IMR-90 (cell line): ENCODE measurements around the gene NTM.
"Not testable (repeated sequence)": the region's sequence is repeated elsewhere in the genome, so short reads cannot be mapped to it uniquely, and the experiment has no call there.

ENCODE experiments used
- CTCF ChIP-seq: conservative IDR thresholded peaks from 2 replicates; pipeline ENCODE4 v1.5.1; 2012; ENCODE audit warnings: mild to moderate bottlenecking, low read depth, low read length, improper control_type of control experiment
- MAFK ChIP-seq: IDR thresholded peaks from 2 replicates; pipeline ENCODE4 v1.6.1; 2012; ENCODE audit warnings: low read depth, low read length, improper control_type of control experiment
- MAZ ChIP-seq: IDR thresholded peaks from 2 replicates; pipeline ENCODE4 v1.6.1; 2012; ENCODE audit warnings: low read depth, mild to moderate bottlenecking, low read length, improper control_type of control experiment, moderate library complexity, borderline replicate concordance
- MXI1 ChIP-seq: IDR thresholded peaks from 2 replicates; pipeline ENCODE4 v1.6.1; 2012; ENCODE audit warnings: low read depth, mild to moderate bottlenecking, low read length, moderate library complexity, borderline replicate concordance
- POLR2A ChIP-seq: IDR thresholded peaks from 2 replicates; pipeline ENCODE4 v1.6.1; 2012; ENCODE audit warnings: mild to moderate bottlenecking, low read depth, low read length
- RCOR1 ChIP-seq: IDR thresholded peaks from 2 replicates; pipeline ENCODE4 v1.6.1; 2012; ENCODE audit warnings: mild to moderate bottlenecking, low read length, improper control_type of control experiment; ENCODE audit not compliant: insufficient replicate concordance
- RFX5 ChIP-seq: IDR thresholded peaks from 2 replicates; pipeline ENCODE4 v1.8.0; 2012; ENCODE audit warnings: low read depth, mild to moderate bottlenecking, low read length, moderate library complexity
- SMC3 ChIP-seq: fragments of 150-350 bp; IDR thresholded peaks from 2 replicates; pipeline ENCODE4 v1.6.1; 2016; ENCODE audit warnings: low read depth, mild to moderate bottlenecking, antibody characterized with exemption, low read length, moderate library complexity

DNA sequence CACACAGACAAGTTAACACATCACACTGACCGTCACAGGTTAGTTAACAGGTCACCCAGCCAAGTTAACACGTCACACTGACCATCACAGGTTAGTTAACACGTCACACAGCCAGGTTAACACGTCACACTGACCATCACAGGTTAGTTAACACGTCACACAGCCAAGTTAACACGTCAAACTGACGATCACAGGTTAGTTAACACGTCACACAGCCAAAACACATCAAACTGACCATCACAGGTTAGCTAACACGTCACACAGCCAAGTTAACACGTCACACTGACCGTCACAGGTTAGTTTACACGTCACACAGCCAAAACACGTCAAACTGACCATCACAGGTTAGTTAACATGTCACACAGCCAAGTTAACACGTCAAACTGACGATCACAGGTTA is 699.2 kb downstream of the NTM start:
- TF ChIP-seq CTCF, POLR2A, MXI1, RFX5, RCOR1, MAZ, MAFK, SMC3: not testable (repeated sequence)
